Loucy (cell line): Measurements from ENCODE around the gene CBX7.

Experiments used
- CTCF ChIP-seq: fragments of 200-600 bp; sonication (generic); conservative IDR thresholded peaks from 2 replicates; pipeline ENCODE4 v1.5.1; 2014; ENCODE audit warnings: mild to moderate bottlenecking, antibody characterized with exemption, low read length
- EZH2phosphoT487 ChIP-seq: fragments of 200-600 bp; IDR thresholded peaks from 2 replicates; pipeline ENCODE4 v1.6.1; 2018; ENCODE audit warnings: antibody characterized with exemption, mild to moderate bottlenecking, moderate library complexity, borderline replicate concordance

DNA sequence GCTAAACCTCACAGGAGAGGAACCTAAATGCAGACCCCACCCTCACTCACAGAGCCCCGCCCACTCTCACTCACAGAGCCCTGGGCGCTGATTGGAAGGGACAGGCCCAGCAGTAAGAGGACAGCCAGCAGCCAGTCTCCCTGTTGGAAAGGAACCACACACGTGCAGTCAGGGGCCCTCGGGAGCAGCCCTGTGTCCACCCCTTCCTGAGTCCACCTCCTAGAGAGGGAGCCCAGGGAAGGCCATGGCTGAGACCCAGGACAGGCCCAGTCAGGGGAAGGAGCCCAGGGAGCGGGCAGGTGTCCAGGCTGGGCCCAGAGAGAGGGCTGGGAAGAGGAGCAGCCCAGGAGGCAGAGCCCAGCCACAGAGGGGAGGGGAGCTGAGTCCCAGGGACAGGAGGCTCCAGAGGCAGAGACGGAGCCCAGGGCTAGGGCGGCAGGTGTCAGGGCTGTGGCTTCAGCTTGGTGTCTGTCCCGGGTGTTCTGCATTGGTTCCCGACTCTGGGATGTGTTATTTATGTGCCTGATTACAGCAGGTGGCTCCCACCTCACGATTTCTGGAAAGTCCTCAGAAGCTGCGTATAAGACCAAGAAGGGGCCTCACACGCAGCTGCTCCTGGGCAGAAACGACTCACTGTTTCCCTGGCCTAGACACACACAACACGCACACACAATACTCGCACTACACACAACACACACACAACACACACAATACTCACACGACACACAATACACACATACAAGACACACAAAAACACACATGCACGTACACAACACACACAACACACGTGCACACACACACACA, 64.4 kb downstream of the CBX7 start:
- no peak for TF ChIP-seq CTCF
- TF ChIP-seq EZH2phosphoT487, result no peak
